GM12878 (cell line): ENCODE results near the gene RASA1. TPM values are rescaled to one million over a fixed set of nuclear protein-coding genes. Genes with fewer than 3 reads are reported as not detected.

ENCODE experiments used
- ATAC-seq: fragments of 200-7000 bp; cut with Tn5 transposase; 3 replicates; pipeline ENCODE4 v1.9.1; 2020; ENCODE audit warnings: mild to moderate bottlenecking, moderate library complexity
- BruUV-seq: library from RNA; stranded (reverse); fragments of 400-500 nt; replicated peaks from 2 replicates; lab custom pipeline; 2021; lab: Mats Ljungman, UMichigan
- CTCF ChIA-PET: fragments of 300-600 bp; sonication (Branson Sonifier 250); formaldehyde crosslinking; extraction: SDS; loops from one replicate; lab custom pipeline; 2021; ENCODE audit warnings: inconsistent platforms; lab: Yijun Ruan, JAX
- POLR2A ChIA-PET: fragments of 350-600 bp; formaldehyde crosslinking; extraction: SDS; loops from one replicate; lab custom pipeline; 2021; ENCODE audit warnings: inconsistent platforms; lab: Charles Lee
- RAD21 ChIA-PET: fragments of 300-600 bp; sonication (Branson Sonifier 250); formaldehyde crosslinking; loops from one replicate; lab custom pipeline; 2023; ENCODE audit warnings: antibody characterized with exemption; ENCODE audit not compliant: unreplicated experiment; lab: Charles Lee
- SMC1A ChIA-PET: fragments of 300-600 bp; sonication (Branson Sonifier 250); formaldehyde crosslinking; loops from one replicate; lab custom pipeline; 2023; ENCODE audit not compliant: unreplicated experiment, uncharacterized antibody; lab: Charles Lee
- DNase-seq: peaks from one replicate; pipeline ENCODE4 v3.0.0-alpha.2; 2011; ENCODE audit warnings: low read depth, low spot score
- FAIRE-seq: peaks from 3 replicates; lab custom pipeline; 2011; peaks lifted over from hg19 to GRCh38; lab: Jason Lieb, UNC
- H2AFZ ChIP-seq: 2 replicates; pipeline ENCODE4 v1.6.0; 2011; ENCODE audit warnings: low read depth, low read length, control low read depth; ENCODE audit not compliant: control insufficient read depth
- H3K27ac ChIP-seq: 2 replicates; pipeline ENCODE4 v1.5.1; 2011; ENCODE audit warnings: control low read depth; ENCODE audit not compliant: control insufficient read depth, insufficient read depth
- H3K27me3 ChIP-seq, 2 experiments: replicated peaks in 1 of 2; 2 replicates each; pipeline versions ENCODE4 v1.6.0 to v1.6.1; 2011; ENCODE audit warnings: low read length in 1 of 2; ENCODE audit not compliant: control insufficient read depth in 2 of 2, insufficient read depth in 2 of 2
- H3K36me3 ChIP-seq, 2 experiments: 2 replicates each; pipeline ENCODE4 v1.5.1; 2011; ENCODE audit warnings: low read length in 1 of 2; ENCODE audit not compliant: control insufficient read depth in 2 of 2, insufficient read depth in 2 of 2
- H3K4me1 ChIP-seq: 2 replicates; pipeline ENCODE4 v1.6.1; 2011; ENCODE audit warnings: mild to moderate bottlenecking, low read length, moderate library complexity, mixed read lengths; ENCODE audit not compliant: control insufficient read depth, insufficient read depth
- H3K4me2 ChIP-seq: 2 replicates; pipeline ENCODE4 v1.6.0; 2011; ENCODE audit warnings: control low read depth; ENCODE audit not compliant: control insufficient read depth, insufficient read depth
- H3K4me3 ChIP-seq: fragments of 200-600 bp; sonication (generic); 2 replicates; pipeline ENCODE4 v1.5.1; 2016
- H3K79me2 ChIP-seq: 2 replicates; pipeline ENCODE4 v1.6.0; 2011; ENCODE audit warnings: low read length; ENCODE audit not compliant: control insufficient read depth, insufficient read depth
- H3K9ac ChIP-seq: 2 replicates; pipeline ENCODE4 v1.8.0; 2011; ENCODE audit warnings: low read length, control low read depth, mixed read lengths; ENCODE audit not compliant: control insufficient read depth, insufficient read depth
- H3K9me3 ChIP-seq: replicated peaks from 3 replicates; pipeline ENCODE4 v1.5.1; 2011; ENCODE audit warnings: mild to moderate bottlenecking, low read length; ENCODE audit not compliant: control insufficient read depth, insufficient read depth
- H4K20me1 ChIP-seq: 2 replicates; pipeline ENCODE4 v1.6.0; 2011; ENCODE audit not compliant: control insufficient read depth, insufficient read depth
- BCL11A ChIP-seq: IDR thresholded peaks from 2 replicates; pipeline ENCODE4 v1.6.1; 2011; ENCODE audit warnings: low read depth, low read length
- CEBPZ ChIP-seq: fragments of 150-350 bp; IDR thresholded peaks from 2 replicates; pipeline ENCODE4 v1.6.1; 2016; ENCODE audit warnings: low read depth, low read length
- ESRRA ChIP-seq: IDR thresholded peaks from 2 replicates; pipeline ENCODE4 v1.6.1; 2012; ENCODE audit warnings: mild to moderate bottlenecking, low read length, improper control_type of control experiment
- MXI1 ChIP-seq: fragments of 150-350 bp; IDR thresholded peaks from 2 replicates; pipeline ENCODE4 v1.6.1; 2011; ENCODE audit warnings: low read depth, mild to moderate bottlenecking, inconsistent platforms, low read length, improper control_type of control experiment
- PAX5 ChIP-seq: IDR thresholded peaks from 2 replicates; pipeline ENCODE4 v1.6.1; 2011; ENCODE audit warnings: low read depth, low read length, borderline replicate concordance
- POLR2A ChIP-seq: IDR thresholded peaks from 2 replicates; pipeline ENCODE4 v1.6.1; 2011; ENCODE audit warnings: low read depth, mild to moderate bottlenecking, low read length
- POLR2AphosphoS2 ChIP-seq: IDR thresholded peaks from 2 replicates; pipeline ENCODE4 v1.6.1; 2011; ENCODE audit warnings: low read depth, mild to moderate bottlenecking, low read length, improper control_type of control experiment, moderate library complexity
- SMAD5 ChIP-seq: IDR thresholded peaks from 2 replicates; pipeline ENCODE4 v1.6.1; 2016; ENCODE audit warnings: antibody characterized with exemption, low read depth
- ZBED1 ChIP-seq: IDR thresholded peaks from 2 replicates; pipeline ENCODE4 v1.6.1; 2016; ENCODE audit warnings: borderline replicate concordance
- ZBTB33 ChIP-seq: fragments of 450-650 bp; IDR thresholded peaks from 2 replicates; pipeline ENCODE4 v1.6.1; 2017; ENCODE audit warnings: mild to moderate bottlenecking
- ZNF207 ChIP-seq: fragments of 450-650 bp; IDR thresholded peaks from 2 replicates; pipeline ENCODE4 v1.6.1; 2014; ENCODE audit warnings: antibody characterized with exemption, mild to moderate bottlenecking, borderline replicate concordance
- ZNF384 ChIP-seq: IDR thresholded peaks from 2 replicates; pipeline ENCODE4 v1.6.1; 2012; ENCODE audit warnings: low read depth, mild to moderate bottlenecking, low read length, improper control_type of control experiment, borderline replicate concordance
- ZSCAN29 ChIP-seq: fragments of 450-650 bp; IDR thresholded peaks from 2 replicates; pipeline ENCODE4 v1.6.1; 2017; ENCODE audit warnings: mild to moderate bottlenecking, moderate library complexity
- WGBS: methylation state at CpG from one replicate; pipeline ENCODE4 v1.1.6; 2016; ENCODE audit warnings: low lambda C conversion rate; ENCODE audit not compliant: insufficient replicate concordance, insufficient coverage; ENCODE audit errors: missing lambda C conversion rate; 5-methylcytosine and 5-hydroxymethylcytosine counted together
- in situ Hi-C: fragments of 300-500 bp; cut with MboI; formaldehyde crosslinking; loops from 9 replicates; pipeline ENCODE4 v1.14.3; 2018; ENCODE audit warnings: mixed read lengths
- intact Hi-C: fragments of 100-400 bp; cut with micrococcal nuclease; formaldehyde crosslinking; loops from one replicate; pipeline ENCODE4 v1.14.2; 2022; ENCODE audit not compliant: unreplicated experiment
- polyA plus RNA-seq, 11 experiments: library from polyadenylated mRNA; depleted of rRNA in 4 of 11; unstranded in 6 of 11; stranded (reverse) in 5 of 11; fragments of >200 nt; fragmentation: Nextera tagmentation in 4 of 11; fragmentation: Illumina TruSeq in 1 of 11; extraction: Ambion mirVana in 4 of 11; extraction: Trizol in 1 of 11; gene quantifications; 1 replicate in 1 of 11; 2 replicates in 10 of 11; pipeline versions ENCODE4 v1.2.1 to v1.2.3, GENCODE V29; 2011 to 2016; ENCODE audit warnings: inconsistent platforms in 2 of 11, missing spikeins in 2 of 11, low read depth in 1 of 11
- total RNA-seq, 4 experiments: library from RNA; depleted of rRNA in 3 of 4; stranded (reverse); fragments of >200 nt in 3 of 4; fragmentation: Illumina TruSeq in 1 of 4; extraction: Trizol in 1 of 4; gene quantifications; 2 replicates each; pipeline versions ENCODE4 v1.2.1 to v1.2.3, GENCODE V29; 2013 to 2021

Gene RASA1
- total and polyA plus RNA-seq, 10 of the 15 experiments (the other 5 are each of a cell fraction or from before 2014, with no cell fraction given), result 7.8 to 72.3 (median 21.8) TPM

GRCh38 chr5:87359106-87359505 is 91.4 kb downstream of the RASA1 start:
- FAIRE-seq, result no peak
- in situ Hi-C loops (no loop called here), intact Hi-C loops (no loop called here)

GRCh38 chr5:87360132-87360531 is 92.4 kb downstream of the RASA1 start:
- in situ Hi-C loops, result no loop called here
- no peak for FAIRE-seq
- Histone ChIP-seq H2AFZ (no peak overlapping the region), H3K79me2 (no peaks in the 10 kb centered on the region), H3K27me3 (no peaks in the 10 kb centered on the region), H3K4me2 (no peak overlapping the region), H3K4me1 (no peaks in the 10 kb centered on the region), H3K9me3 (no peaks in the 10 kb centered on the region), H3K4me3 (no peak overlapping the region), H3K36me3 (peaks cover 1 to 31% of the 10 kb centered on the region in 2 experiments), H3K27ac (no peak overlapping the region), H3K9ac (no peak overlapping the region), H4K20me1 (no peaks in the 10 kb centered on the region)
- BruUV-seq, result no TSS peak
- intact Hi-C loops, result no loop called here
- ChIA-PET CTCF (interaction anchor here (1.0 to 1.2 kb wide), 2 partner anchors 13 to 289 kb away, joined by 3 read pairs; no protein-coding TSS in a partner anchor), RAD21 (interaction anchor here (1.0 to 1.4 kb wide), 2 partner anchors 102 to 290 kb away, joined by 3 to 4 read pairs; no protein-coding TSS in a partner anchor), SMC1A (interaction anchor here (0.8 to 1.4 kb wide), 2 partner anchors 13 to 25 kb away, joined by 3 to 5 read pairs; no protein-coding TSS in a partner anchor), POLR2A (interaction anchor here (0.6 to 0.7 kb wide), 3 partner anchors 10 to 258 kb away, joined by 4 read pairs; no protein-coding TSS in a partner anchor)
- WGBS, result over 99% methylated on average over 10 of the region's 11 CpGs
- DNase-seq, result no peak
- ATAC-seq, result no peak
- no peak for TF ChIP-seq ZBTB33
- no peak for TF ChIP-seq ZNF384
- TF ChIP-seq BCL11A, result no peak
- TF ChIP-seq CEBPZ, result no peak
- TF ChIP-seq ESRRA, result no peak
- no peak for TF ChIP-seq ZNF207
- TF ChIP-seq PAX5, result no peak
- TF ChIP-seq ZBED1, result no peak
- TF ChIP-seq SMAD5, result no peak
- no peak for TF ChIP-seq POLR2A
- TF ChIP-seq ZSCAN29, result no peak

More at GRCh38 chr5:87359106-87359505, 91.4 kb downstream of the RASA1 start:
- no TSS peak for BruUV-seq
- no peak overlapping the region for H2AFZ ChIP-seq
- ChIA-PET RAD21 (interaction anchor here (1.0 to 1.4 kb wide), 2 partner anchors 101 to 289 kb away, joined by 3 to 4 read pairs; no protein-coding TSS in a partner anchor), POLR2A (no interaction called here), SMC1A (interaction anchor here (1.1 to 1.8 kb wide), 6 partner anchors 10 to 288 kb away, joined by 3 to 6 read pairs (median 4); no protein-coding TSS in a partner anchor), CTCF (interaction anchor here (1.0 to 1.2 kb wide), 2 partner anchors 12 to 22 kb away, joined by 3 read pairs; no protein-coding TSS in a partner anchor)
- no peak overlapping the region for H3K4me2 ChIP-seq
- H3K9me3 ChIP-seq, result no peaks in the 10 kb centered on the region
- ATAC-seq (no peak), DNase-seq (no peak)
- no peak overlapping the region for H3K27ac ChIP-seq
- TF ChIP-seq MXI1 (no peak), POLR2AphosphoS2 (no peak)
- peaks cover 1 to 30% of the 10 kb centered on the region in 2 experiments for H3K36me3 ChIP-seq
- H3K27me3 ChIP-seq, result no peaks in the 10 kb centered on the region
- H3K9ac ChIP-seq, result no peak overlapping the region
- H3K4me1 ChIP-seq, result 0 out of 2 replicates have a peak, but pooled peaks cover 3% of the 10 kb centered on the region
- H3K79me2 ChIP-seq, result no peaks in the 10 kb centered on the region
- no peaks in the 10 kb centered on the region for H4K20me1 ChIP-seq
- 95% methylated on average over 2 of the region's 2 CpGs for WGBS
- no peak overlapping the region for H3K4me3 ChIP-seq
